Esophagus muscularis mucosa (tissue), 3 donors: ENCODE measurements around the gene PLCH2.

Experiments used
- CTCF ChIP-seq, 3 experiments: fragments of 200-600 bp in 2 of 3; fragments of 450-650 bp in 1 of 3; sonication (generic) in 2 of 3; IDR thresholded peaks; one replicate each; pipeline ENCODE4 v1.5.1; 2017 to 2019; ENCODE audit warnings: antibody characterized with exemption in 3 of 3, mild to moderate bottlenecking in 2 of 3, moderate library complexity in 1 of 3
- POLR2AphosphoS5 ChIP-seq, 2 donors: sonication (generic); formaldehyde crosslinking; IDR thresholded peaks; one replicate each; pipeline ENCODE4 v1.6.1; 2017; ENCODE audit warnings: antibody characterized with exemption in 2 of 2

GRCh38 chr1:2544875-2545640, 69.0 kb downstream of the PLCH2 start:
- no peak for TF ChIP-seq CTCF (IDR thresholded peaks at IDR 0.05)
- no peak for TF ChIP-seq POLR2AphosphoS5 (IDR thresholded peaks at IDR 0.05)
